ENCODE data around the gene CCNY.
A peak's percentile ranks its signal among the peaks of the same experiment; 100 is the strongest.

CCNY gene

DNA sequence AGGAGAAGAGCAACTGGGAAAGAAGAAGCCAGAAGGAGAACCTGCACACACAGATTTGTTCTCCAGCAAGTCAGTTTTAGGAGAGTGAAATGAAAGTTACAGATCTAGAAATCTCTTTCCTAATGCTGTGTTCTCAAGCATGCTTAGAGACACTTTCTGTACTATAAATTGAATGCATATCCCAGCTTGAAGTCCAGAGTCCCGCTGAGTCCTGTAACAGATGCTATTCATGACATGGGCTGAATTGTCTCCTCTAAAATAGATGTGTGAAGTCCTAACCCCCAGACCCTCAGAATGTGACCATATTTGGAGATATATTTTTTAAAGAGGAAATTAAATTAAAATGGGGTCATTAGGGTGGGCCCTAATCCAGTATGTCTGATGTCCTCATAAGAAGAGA, 222.0 kb downstream of the CCNY start:
- no peak overlapping the region for H3K4me3 ChIP-seq (ENCODE audit: low read depth, low read length)
- TF ChIP-seq, protein P1, sequence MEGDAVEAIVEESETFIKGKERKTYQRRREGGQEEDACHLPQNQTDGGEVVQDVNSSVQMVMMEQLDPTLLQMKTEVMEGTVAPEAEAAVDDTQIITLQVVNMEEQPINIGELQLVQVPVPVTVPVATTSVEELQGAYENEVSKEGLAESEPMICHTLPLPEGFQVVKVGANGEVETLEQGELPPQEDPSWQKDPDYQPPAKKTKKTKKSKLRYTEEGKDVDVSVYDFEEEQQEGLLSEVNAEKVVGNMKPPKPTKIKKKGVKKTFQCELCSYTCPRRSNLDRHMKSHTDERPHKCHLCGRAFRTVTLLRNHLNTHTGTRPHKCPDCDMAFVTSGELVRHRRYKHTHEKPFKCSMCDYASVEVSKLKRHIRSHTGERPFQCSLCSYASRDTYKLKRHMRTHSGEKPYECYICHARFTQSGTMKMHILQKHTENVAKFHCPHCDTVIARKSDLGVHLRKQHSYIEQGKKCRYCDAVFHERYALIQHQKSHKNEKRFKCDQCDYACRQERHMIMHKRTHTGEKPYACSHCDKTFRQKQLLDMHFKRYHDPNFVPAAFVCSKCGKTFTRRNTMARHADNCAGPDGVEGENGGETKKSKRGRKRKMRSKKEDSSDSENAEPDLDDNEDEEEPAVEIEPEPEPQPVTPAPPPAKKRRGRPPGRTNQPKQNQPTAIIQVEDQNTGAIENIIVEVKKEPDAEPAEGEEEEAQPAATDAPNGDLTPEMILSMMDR (conservative IDR thresholded peaks at IDR 0.05; ENCODE audit: low read depth, low read length), result no peak
- DNase-seq (ENCODE audit: low read depth), result no peak

DNA sequence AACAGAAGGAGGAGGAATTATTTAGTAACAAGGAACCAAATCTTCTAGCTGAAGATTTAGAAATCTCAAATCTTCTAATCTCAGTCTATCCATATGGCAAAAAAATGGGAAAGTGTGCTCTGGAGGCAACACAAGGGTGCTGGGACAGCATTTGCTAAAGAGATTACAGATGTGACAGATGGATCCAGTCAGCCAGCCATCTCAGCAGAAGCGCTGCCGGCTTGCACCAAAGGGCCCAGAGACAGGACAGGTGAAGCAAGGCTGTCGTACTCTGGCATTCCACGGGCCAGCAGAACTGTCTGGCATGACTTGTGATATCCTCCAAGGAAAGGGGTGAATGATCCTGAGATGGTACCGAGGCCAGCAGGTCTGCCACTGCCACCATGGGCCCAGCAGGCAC, 223.1 kb downstream of the CCNY start:
- no peak overlapping the region for H3K4me3 ChIP-seq (ENCODE audit: low read depth, low read length)
- DNase-seq (ENCODE audit: low read depth), result no peak
- TF ChIP-seq, protein P1 (conservative IDR thresholded peaks at IDR 0.05; ENCODE audit: low read depth, low read length), result no peak

DNA sequence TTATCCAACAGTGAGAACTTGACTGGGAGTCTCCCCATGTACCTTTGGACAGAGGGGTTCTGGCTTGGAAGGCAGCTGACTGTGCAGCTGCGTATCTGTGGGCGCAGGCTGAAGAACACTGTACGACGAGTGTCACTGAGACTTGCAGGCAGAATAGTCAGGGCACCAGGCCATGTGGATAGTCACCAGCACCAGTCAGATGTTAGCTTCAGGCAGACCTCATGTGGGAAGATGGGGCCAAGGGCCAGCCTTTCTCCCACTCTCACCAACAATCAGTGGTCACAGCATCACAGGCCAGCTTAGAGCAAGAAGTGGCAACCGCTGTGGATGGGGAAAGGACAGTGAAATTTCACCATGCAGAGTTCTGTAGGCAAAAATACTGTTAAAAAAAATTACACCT, 225.4 kb downstream of the CCNY start:
- TF ChIP-seq, protein P1 (conservative IDR thresholded peaks at IDR 0.05; ENCODE audit: low read depth, low read length), result no peak
- H3K4me3 ChIP-seq (ENCODE audit: low read depth, low read length), result no peak overlapping the region
- no peak for DNase-seq (ENCODE audit: low read depth)

DNA sequence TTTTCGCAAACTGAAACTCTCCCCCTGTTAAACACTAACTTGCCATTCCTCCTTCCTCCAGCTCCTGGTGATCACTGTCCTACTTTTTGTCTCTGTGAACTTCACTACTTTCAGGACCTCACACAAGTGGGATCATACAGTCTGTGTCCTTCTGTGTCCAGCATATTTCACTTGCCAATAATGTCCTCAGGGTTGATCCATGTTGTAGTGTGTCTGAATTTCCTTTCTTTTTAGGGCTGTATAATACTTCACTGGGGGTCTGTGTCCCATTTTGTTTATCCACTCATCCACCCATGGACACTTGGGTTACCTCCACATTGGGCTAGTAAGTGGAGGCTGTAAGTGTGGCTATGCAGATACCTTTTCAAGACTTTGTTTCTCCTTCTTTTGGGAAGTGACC, 226.1 kb downstream of the CCNY start:
- TF ChIP-seq, protein P1 (conservative IDR thresholded peaks at IDR 0.05; ENCODE audit: low read depth, low read length), result no peak
- no peak overlapping the region for H3K4me3 ChIP-seq (ENCODE audit: low read depth, low read length)
- DNase-seq (ENCODE audit: low read depth), result no peak

DNA sequence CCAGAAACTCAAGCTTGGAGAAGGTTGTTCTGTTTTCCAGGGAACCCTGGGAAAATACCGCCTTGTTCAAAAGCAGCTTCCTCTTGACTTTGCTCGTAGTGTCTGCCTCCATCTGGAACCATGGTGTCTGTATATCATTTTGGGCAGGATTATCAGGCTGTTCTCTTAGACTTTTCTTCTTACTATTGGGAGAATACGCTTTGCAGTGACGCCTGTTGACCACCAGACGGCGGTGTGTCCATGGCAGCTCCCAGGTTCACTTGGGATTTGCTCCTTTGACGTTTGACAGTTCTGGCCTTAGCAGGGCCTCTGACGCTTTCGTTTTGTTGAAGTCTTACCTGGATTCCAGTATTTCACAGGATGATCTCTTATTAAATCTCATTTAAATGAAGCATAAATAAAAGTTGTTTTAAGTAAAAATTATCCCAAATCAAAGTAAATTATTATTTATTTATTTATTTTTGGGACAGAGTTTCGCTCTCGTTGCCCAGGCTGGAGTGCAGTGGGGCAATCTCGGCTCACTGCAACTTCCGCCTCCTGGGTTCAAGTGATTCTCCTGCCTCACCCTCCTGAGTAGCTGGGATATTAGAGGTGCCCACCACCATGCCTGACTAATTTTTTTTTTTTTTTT, 227.1 kb downstream of the CCNY start:
- H3K4me3 ChIP-seq (ENCODE audit: low read depth, low read length), result no peak overlapping the region
- TF ChIP-seq, protein P1 (conservative IDR thresholded peaks at IDR 0.05; ENCODE audit: low read depth, low read length), result peak; percentile 100
- peak; percentile 89 for DNase-seq (ENCODE audit: low read depth)

DNA sequence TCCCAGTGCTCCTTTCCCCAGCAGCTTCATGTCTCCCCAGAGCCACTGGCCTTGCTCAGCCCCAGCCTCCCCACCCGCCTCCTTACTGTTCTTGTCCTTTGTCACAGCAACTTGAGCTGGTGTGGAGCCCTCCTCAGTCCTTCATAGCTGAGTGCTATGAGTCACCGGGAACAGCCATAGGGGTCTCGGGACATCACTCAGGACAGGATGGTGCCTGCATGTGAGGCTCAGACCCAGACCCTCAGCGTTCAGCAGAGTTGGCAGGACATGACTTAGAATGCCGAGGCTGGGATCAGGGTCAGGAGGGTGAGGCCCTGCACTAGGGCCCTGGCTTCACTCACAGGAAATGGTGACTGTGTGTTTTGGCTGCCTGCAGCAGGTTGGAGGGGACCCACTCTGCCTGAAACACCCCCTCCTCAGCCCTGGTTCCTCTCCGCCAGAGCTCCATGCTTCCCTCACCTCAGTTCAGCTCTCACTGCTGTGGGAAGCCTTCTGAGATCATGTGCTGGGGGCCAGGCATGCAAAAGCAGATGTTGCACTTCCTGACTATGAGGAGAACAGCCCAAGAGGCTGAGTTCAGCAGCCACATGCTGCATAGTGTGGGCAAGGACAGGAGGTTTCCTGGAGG, 228.1 kb downstream of the CCNY start:
- TF ChIP-seq, protein P1 (conservative IDR thresholded peaks at IDR 0.05; ENCODE audit: low read depth, low read length), result no peak
- DNase-seq (ENCODE audit: low read depth), result peak; percentile 88
- H3K4me3 ChIP-seq (ENCODE audit: low read depth, low read length), result no peak overlapping the region

DNA sequence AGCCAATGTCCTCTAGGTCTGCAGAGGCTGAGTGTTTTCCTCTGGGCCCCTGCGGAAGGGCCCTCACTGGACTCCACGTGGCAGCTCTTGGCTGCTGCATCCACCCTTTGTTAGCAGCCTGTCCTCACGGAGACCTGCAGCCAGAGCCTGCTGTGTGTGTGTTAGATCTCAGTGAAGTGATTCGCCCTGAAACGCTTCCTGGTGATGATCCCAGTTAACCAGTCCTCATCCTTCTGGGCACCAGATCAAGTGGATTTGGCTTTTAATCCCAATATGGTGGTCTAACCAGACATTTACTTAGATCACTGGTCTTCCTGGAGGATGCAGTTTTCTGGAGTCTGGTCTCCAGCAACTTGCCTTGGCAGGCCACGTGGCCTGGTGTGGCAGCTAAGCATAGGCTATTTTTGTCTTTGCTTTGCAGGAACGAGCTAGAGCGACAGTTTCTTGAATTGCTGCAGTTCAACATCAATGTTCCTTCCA, 229.3 kb downstream of the CCNY start:
- peak; percentile 44 for DNase-seq (ENCODE audit: low read depth)
- H3K4me3 ChIP-seq (ENCODE audit: low read depth, low read length), result no peak overlapping the region
- TF ChIP-seq, protein P1 (conservative IDR thresholded peaks at IDR 0.05; ENCODE audit: low read depth, low read length), result no peak

Measured in choroid plexus epithelial cell (primary cell).